Prostate gland (tissue), 2 donors: ENCODE measurements around the gene AKT1S1. TPM values are rescaled to one million over a fixed set of nuclear protein-coding genes. Genes with fewer than 3 reads are reported as not detected.

ENCODE experiments used
- DNase-seq: peaks from one replicate; pipeline ENCODE4 v3.0.0-alpha.2; 2019; ENCODE audit warnings: low spot score
- H3K27ac ChIP-seq, 2 donors: fragments of 200-600 bp; sonication (generic); 2 replicates each; pipeline ENCODE4 v1.5.1; 2017 to 2019
- H3K27me3 ChIP-seq: fragments of 200-600 bp; sonication (generic); replicated peaks from 2 replicates; pipeline ENCODE4 v1.5.1; 2019; ENCODE audit not compliant: insufficient read depth
- H3K36me3 ChIP-seq, 2 donors: fragments of 200-600 bp; sonication (generic); 1 replicate in 1 of 2; 2 replicates in 1 of 2; pipeline versions ENCODE4 v1.5.1 to v1.8.1; 2017 to 2019
- H3K4me1 ChIP-seq: fragments of 200-600 bp; sonication (generic); replicated peaks from 2 replicates; pipeline ENCODE4 v1.5.1; 2019
- H3K4me3 ChIP-seq, 2 donors: fragments of 200-600 bp; sonication (generic); 2 replicates each; pipeline ENCODE4 v1.5.1; 2017 to 2019
- H3K9me3 ChIP-seq: fragments of 200-600 bp; sonication (generic); 2 replicates; pipeline ENCODE4 v1.5.1; 2017
- POLR2A ChIP-seq: fragments of 450-650 bp; IDR thresholded peaks from one replicate; pipeline ENCODE4 v1.6.1; 2016; ENCODE audit warnings: antibody characterized with exemption, mild to moderate bottlenecking
- POLR2AphosphoS5 ChIP-seq: sonication (generic); formaldehyde crosslinking; IDR thresholded peaks from one replicate; pipeline ENCODE4 v1.6.1; 2017; ENCODE audit warnings: antibody characterized with exemption
- WGBS: methylation state at CpG from one replicate; pipeline ENCODE4 v1.1.5; 2018; 5-methylcytosine and 5-hydroxymethylcytosine counted together
- intact Hi-C: fragments of 100-400 bp; cut with DNase I; formaldehyde crosslinking; loops from one replicate; pipeline ENCODE4 v1.14.2; 2022
- total RNA-seq, 2 donors: library from RNA; depleted of rRNA; stranded (reverse); fragments of >200 nt; gene quantifications; one replicate each; pipeline ENCODE4 v1.1.0, GENCODE V29; 2016
- TF ChIP-seq, protein P1 (sequence below), 4 experiments: fragments of 200-600 bp in 2 of 4; fragments of 450-650 bp in 2 of 4; sonication (generic) in 2 of 4; IDR thresholded peaks; 1 replicate in 3 of 4; 2 replicates in 1 of 4; pipeline ENCODE4 v1.5.1; 2016 to 2019; ENCODE audit warnings: antibody characterized with exemption in 4 of 4, mild to moderate bottlenecking in 2 of 4, moderate library complexity in 2 of 4

The AKT1S1 gene
- total RNA-seq, 2 donors from 2014 or later = 27.6 to 30.2 TPM

DNA sequence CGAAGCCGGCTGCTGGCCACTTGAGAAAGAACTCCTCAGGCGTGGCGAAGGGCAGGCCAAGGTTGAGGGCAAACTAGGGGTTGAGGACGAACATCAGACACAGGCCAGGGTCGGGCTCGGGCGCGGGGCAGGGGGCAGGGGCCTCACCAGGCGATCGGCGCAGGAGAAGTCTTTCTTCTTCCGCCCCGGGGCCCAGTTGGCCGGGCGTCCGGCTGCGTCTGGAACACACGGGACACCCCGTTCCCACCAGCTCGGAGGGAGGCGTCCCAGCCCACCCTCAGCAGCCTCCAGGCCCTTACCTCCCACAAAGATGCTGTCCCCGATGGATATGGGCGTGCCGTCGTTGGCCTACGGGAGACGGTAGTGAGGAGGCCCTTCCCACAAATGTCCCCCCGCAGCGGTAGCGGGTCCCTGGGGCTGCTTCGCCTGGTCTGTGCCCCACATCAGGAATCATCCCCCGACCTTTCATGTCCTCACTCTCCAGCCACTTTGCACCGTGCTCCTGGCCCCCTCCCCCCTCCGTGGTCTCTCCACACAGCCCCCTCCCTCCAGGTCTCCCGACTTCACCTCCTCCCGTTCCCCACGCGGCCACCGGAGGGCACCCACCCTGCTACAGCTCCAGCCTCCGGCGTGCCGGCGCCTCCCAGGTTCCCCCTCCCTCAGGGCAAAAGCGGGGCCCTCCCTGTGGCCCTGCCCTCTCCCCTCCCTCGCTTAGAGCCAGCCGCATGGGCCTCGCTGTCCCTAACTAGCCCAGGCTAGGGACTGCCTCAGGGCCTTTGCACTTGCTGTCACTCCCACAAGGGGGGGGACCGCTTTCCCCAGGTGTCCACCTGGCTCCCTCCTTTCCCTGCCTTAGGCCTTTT lies 14.5 kb downstream of the AKT1S1 start:
- Histone ChIP-seq H3K4me1 (peaks cover 13% of the 10 kb centered on the region), H3K4me3 (no peak overlapping the region), H3K27me3 (no peaks in the 10 kb centered on the region), H3K9me3 (no peaks in the 10 kb centered on the region), H3K36me3 (peaks cover 0 to 17% of the 10 kb centered on the region in 2 donors), H3K27ac (peak overlapping the region; percentile 81 to 93)
- TF ChIP-seq POLR2AphosphoS5 (no peak), POLR2A (no peak)
- TF ChIP-seq, protein P1, sequence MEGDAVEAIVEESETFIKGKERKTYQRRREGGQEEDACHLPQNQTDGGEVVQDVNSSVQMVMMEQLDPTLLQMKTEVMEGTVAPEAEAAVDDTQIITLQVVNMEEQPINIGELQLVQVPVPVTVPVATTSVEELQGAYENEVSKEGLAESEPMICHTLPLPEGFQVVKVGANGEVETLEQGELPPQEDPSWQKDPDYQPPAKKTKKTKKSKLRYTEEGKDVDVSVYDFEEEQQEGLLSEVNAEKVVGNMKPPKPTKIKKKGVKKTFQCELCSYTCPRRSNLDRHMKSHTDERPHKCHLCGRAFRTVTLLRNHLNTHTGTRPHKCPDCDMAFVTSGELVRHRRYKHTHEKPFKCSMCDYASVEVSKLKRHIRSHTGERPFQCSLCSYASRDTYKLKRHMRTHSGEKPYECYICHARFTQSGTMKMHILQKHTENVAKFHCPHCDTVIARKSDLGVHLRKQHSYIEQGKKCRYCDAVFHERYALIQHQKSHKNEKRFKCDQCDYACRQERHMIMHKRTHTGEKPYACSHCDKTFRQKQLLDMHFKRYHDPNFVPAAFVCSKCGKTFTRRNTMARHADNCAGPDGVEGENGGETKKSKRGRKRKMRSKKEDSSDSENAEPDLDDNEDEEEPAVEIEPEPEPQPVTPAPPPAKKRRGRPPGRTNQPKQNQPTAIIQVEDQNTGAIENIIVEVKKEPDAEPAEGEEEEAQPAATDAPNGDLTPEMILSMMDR (IDR thresholded peaks at IDR 0.05) = no peak
- DNase-seq = no peak
- WGBS = 76% methylated on average over 49 of the region's 49 CpGs
- intact Hi-C loops = no loop called here

- TF ChIP-seq POLR2A (no peak), POLR2AphosphoS5 (no peak)
- TF ChIP-seq, protein P1 (IDR thresholded peaks at IDR 0.05) = no peak
- peak overlapping the region; percentile 81 to 93 for H3K27ac ChIP-seq
- H3K27me3 ChIP-seq = no peaks in the 10 kb centered on the region
- intact Hi-C loops = no loop called here
- peaks cover 13% of the 10 kb centered on the region for H3K4me1 ChIP-seq
- 78% methylated on average over 44 of the region's 60 CpGs for WGBS
- H3K4me3 ChIP-seq = peak overlapping the region; percentile 8 to 16
- DNase-seq = peak; percentile 45
- H3K36me3 ChIP-seq = peaks cover 2 to 26% of the 10 kb centered on the region in 2 donors
- no peaks in the 10 kb centered on the region for H3K9me3 ChIP-seq
Measured at GRCh38 chr19:49861541-49862378, 15.4 kb downstream of the AKT1S1 start.

DNA sequence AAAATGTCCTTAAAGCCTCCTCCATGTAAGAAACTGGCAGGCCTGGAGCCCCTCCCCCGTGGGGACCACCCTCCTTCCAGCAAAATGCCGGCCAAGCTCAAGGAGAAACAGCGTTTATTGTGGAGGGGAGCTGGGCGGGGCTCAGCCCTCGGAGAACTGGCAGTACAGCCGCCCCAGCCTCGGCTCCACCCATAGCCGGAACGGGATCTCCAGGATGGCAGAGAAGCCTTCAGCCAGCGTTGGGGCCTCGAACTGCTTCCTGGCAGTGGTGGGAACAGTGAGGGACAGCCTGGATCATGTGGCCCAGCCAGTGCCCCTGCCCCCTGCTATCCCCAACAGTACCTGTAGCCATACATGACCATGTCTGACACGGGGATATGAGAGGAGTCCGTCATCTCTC lies 16.0 kb downstream of the AKT1S1 start:
- peak; percentile 51 for TF ChIP-seq POLR2AphosphoS5
- TF ChIP-seq POLR2A = no peak
- TF ChIP-seq, protein P1 (IDR thresholded peaks at IDR 0.05) = no peak
- H3K27me3 ChIP-seq = no peaks in the 10 kb centered on the region
- H3K27ac ChIP-seq = peak overlapping the region; percentile 81 to 93
- WGBS = 17% methylated on average over 13 of the region's 13 CpGs
- peaks cover 2 to 32% of the 10 kb centered on the region in 2 donors for H3K36me3 ChIP-seq
- peak; percentile 81 for DNase-seq
- peaks cover 7% of the 10 kb centered on the region for H3K4me1 ChIP-seq
- intact Hi-C loops = no loop called here
- peak overlapping the region; percentile 8 to 16 for H3K4me3 ChIP-seq
- H3K9me3 ChIP-seq = no peaks in the 10 kb centered on the region

DNA sequence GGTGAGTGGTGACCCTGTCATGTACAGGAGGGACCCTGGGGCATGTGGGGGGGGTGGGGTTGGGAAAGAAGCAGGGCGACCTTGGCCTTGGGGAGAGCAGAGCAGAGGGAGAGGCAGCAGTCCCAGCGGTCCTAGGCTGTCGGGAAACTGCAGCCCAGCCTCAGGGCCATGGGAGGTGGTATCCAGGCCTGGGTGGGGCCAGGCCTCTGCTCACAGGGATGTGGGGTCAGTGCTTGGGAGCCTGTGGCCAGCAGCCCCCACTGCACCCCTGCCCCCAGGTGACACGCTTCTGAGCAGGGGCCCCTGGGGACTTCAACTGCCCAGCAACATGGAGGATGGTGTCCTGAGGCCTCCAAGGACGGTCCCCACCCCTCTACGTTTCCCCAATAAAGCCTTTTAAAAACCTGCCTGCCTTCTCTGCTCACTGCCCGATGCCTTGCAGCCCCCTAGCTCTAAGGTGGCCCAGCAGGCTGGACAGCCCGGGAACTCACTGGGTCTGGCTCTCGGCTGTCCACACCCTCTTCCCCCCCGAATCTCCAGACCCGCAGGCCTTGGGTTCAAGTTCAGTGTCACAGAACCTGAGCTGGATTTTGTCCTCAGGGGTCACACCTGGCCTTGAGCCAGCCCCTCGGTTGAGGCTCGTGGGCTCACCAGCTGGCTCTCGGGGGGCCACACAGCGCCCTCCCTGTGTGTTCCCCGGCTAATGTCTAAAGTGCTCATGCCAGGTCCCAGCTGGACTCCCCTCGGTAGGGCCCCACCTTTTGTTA lies 16.6 kb downstream of the AKT1S1 start:
- no peaks in the 10 kb centered on the region for H3K9me3 ChIP-seq
- peaks cover 2 to 34% of the 10 kb centered on the region in 2 donors for H3K36me3 ChIP-seq
- peak overlapping the region; percentile 8 to 16 for H3K4me3 ChIP-seq
- H3K27ac ChIP-seq = peak overlapping the region; percentile 81 to 93
- peaks cover 7% of the 10 kb centered on the region for H3K4me1 ChIP-seq
- intact Hi-C loops = no loop called here
- no peaks in the 10 kb centered on the region for H3K27me3 ChIP-seq
- WGBS = 59% methylated on average over 17 of the region's 17 CpGs
- no peak for DNase-seq
- TF ChIP-seq POLR2AphosphoS5 = no peak
- no peak for TF ChIP-seq POLR2A
- TF ChIP-seq, protein P1 (IDR thresholded peaks at IDR 0.05) = no peak
